GM18508 (cell line): ENCODE measurements around the gene SAA4.
"Not testable (repeated sequence)": the region's sequence is repeated elsewhere in the genome, so short reads cannot be mapped to it uniquely, and the experiment has no call there.

Experiments used
- ATAC-seq: cut with Tn5 transposase; IDR thresholded peaks from one replicate; pipeline ENCODE4 v1.9.1; 2021; ENCODE audit warnings: moderate number of reproducible peaks; ENCODE audit not compliant: insufficient read depth, unreplicated experiment

Gene SAA4

DNA sequence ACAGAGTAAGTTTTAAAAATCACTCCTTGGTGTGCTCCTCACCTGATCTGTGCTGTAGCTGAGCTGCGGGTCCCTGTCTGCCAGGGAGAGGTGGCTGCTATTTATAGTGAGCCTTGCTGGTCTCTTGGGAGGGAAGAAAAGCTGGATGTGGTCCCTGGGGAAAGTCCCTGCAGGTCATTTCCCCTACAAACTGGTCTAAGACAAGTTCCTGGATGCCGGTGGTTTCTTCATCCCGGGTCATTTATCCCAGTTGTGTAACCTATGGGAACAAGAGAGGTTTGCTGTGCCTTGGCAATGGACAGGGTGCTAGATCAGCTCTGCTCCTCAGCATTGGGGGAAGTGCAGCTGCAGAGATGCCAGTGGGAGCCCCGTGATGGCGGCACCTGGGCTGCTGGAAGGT, 12.0 kb upstream of the SAA4 start, which contains the start of gene SAA2:
Gene SAA2, minus strand, starts transcription at position 108 of the 400 bp plus-strand sequence. CDS start 657 bp downstream, outside the sequence.
- no peak for ATAC-seq

DNA sequence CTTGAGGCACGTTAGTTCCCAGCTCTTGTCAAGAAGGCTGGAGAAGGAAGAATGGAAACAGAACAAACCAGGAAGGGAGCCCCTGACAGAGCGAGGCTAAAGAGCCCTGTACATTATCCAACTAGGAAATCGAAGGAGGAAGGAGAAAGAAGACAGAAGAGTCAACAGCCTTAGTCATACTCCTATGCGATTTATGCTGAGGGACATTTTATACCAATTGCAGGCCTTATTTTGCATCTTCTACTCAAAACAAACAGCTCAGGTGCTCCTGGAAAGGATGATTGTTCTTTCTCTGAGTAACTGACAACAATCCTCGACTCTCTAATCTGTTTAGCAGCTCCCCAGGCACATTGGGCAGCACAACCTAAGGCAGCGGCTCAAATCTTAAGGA, 10.6 kb upstream of the SAA4 start:
- peak; percentile 6 for ATAC-seq

DNA sequence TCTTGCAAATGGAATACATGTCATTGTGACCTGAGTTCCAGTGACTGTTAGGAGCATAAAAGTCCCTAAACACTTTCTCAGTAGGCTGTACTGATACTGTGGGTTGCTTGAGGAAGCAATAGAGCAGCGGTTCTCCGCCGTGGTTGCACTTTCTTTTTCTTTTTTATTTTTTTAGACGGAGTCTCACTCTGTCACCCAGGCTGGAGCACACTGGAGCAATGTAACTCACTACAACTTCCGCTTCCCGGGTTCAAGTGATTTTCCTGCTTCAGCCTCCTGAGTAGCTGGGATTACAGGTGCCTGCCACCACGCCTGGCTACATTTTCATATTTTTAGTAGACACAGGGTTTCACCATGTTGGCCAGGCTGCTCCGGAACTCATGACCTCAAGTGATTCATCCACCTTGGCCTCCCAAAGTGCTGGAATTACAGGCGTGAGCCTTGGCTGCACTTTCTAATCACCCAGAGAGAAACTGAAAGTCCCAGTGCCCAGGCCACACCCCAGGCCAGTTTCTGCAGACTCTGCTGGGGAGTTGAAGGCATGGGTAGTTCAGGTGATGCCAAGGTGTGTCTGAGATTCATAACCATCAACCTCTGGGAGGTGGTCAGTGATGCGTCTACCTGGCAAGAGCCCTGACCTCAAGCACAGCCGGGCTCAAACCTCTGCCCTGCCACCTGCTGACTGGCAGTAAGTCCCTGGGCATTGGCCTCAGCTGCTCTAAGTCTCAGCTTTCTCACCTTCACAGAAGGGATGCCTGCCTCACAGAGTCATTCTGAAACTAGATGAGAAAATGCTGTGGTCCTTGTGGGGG, 10.0 kb upstream of the SAA4 start:
- peak; percentile 66 for ATAC-seq

- ATAC-seq, result no peak
Observed at GRCh38 chr11:18245396-18245795, 8.8 kb upstream of the SAA4 start.

GRCh38 chr11:18243783-18244362, 7.3 kb upstream of the SAA4 start:
- no peak for ATAC-seq

GRCh38 chr11:18239655-18240054, 3.1 kb upstream of the SAA4 start:
- ATAC-seq, result no peak

DNA sequence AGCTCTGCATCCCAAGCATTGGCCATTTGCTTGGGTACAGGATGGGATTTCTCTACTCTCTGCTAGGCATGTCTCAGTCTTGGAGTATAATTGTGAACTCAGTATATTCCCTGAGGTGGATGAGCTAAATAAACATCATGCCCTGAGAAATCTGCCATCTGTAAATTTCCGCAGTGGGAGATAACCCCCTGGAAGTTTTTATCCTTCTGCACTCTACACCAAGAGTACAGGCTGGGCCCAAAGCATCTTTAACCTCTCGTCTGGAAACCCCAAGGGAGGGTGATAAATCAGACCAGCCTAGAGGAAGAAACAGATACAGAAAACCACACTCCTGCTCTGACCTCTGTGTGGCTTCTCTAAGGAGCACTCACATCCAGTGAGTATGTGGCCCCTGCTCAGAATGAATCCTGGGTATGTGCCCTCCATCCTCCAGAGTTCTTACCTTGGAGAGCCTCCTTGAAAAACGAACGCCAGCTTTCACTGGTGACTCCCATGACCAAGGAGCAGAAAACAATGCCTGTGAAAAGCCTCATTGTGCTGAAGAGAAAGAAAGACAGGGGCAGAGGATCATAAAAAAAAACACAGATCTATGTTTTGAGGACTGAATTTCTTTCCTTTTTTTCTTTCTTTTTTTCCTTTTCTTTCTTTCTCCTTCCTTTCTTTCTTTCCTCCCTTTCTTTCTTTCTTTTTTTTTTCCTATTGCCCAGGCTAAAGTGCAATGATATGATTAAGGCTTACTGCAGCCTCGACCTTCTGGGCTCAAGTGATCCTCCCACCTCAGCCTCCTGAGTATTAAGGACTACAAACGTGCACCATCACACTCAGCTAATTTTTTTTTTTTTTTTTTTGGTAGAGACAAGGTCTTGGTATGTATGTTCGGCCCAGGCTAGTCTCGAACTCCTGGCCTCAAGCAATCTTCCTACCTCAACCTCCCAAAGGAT, 938 bp downstream of the SAA4 start:
- no peak for ATAC-seq

GRCh38 chr11:18233912-18234311, 2.7 kb downstream of the SAA4 start:
- no peak for ATAC-seq

- no peak for ATAC-seq
Observed at GRCh38 chr11:18230859-18231258, 5.7 kb downstream of the SAA4 start.

GRCh38 chr11:18229501-18229900, 7.1 kb downstream of the SAA4 start:
- ATAC-seq, result peak; percentile 84

GRCh38 chr11:18225913-18226312, 10.7 kb downstream of the SAA4 start:
- no peak for ATAC-seq

DNA sequence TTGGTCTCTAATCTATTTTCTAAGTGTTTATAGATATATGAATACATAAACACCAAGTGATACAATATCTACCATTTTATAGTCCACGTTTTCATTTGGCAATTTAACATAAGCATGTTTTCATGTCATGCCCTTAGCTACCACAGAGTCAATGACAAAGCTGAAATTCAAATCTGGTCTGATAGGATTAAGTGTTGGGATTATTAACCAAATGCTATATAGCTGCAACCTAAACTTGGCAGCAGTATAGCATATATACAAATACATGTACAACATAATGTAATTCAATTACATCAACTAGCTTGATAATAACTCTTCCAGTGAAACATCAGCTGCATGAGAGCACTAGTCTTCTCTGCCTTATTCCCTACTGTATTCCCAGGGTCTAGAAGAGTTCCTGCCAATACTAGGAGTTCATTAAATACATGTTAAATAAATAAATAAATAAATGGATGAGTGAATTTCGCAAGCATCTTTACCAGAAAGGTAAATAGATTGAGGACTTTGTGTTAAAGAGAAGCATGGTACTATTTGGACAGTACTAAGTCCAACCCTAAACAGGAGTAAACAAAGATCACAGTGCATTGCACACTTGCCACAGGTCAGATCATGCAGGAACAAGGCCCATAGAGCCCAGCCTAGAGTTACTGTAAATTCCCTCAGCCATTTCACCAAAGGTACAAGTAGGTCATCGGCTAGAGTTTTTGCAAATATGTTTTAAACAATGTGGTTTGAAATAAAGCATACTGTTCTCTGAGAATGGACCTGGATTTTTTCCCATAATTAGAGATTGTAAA, 12.8 kb downstream of the SAA4 start:
- no peak for ATAC-seq

DNA sequence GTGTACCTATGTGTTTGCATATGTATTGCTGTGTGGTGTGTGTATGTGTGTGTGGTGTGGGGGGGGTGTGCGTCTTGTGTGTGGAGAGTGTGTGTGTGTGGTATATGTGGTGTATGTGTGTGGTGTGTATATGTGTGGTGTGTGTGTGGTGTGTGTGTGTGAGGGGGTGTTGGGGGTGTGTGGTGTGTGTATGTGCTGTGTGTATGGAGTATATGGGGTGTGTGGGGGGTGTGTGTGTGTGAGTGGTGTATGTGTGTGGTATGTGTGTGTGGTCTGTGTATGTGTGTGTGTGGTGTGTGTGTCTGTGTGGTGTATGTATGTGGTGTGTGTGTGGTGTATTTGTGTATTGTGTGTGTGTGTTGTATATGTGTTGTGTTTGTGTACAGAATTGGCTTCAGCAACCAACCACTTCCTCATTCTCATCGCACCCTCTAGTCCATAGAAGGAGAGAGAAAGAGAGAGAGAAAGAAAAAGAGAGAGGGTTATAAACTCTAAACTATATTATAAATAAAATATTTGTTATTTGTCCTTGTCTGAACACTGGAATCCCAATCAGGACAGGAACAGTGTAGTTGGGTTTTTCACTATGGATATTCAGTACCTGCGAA, 13.7 kb downstream of the SAA4 start:
- no peak for ATAC-seq

GRCh38 chr11:18221274-18221876, 15.2 kb downstream of the SAA4 start:
- no peak for ATAC-seq

GRCh38 chr11:18209058-18209457, 27.5 kb downstream of the SAA4 start:
- no peak for ATAC-seq

DNA sequence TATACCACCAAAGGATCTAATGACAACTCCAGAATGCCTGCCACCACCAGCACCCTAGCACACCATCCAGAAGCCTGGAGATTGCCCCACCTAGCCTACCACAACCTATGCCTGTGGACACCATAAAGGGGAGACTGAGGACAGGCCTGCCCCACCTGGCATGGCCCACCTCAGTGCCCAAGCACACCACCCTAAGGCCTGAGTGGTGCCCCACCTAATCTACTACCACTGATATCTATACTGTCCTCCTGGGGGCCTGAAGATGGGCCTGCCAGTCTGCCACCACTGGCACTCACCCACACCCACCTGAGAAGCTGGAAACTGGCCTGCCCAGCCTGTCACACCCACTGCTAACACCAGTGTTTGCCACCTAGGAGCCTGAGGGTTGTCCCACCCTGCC, 31.8 kb downstream of the SAA4 start:
- ATAC-seq, result no peak

- no peak for ATAC-seq
Observed at GRCh38 chr11:18204220-18204619, 32.4 kb downstream of the SAA4 start.

DNA sequence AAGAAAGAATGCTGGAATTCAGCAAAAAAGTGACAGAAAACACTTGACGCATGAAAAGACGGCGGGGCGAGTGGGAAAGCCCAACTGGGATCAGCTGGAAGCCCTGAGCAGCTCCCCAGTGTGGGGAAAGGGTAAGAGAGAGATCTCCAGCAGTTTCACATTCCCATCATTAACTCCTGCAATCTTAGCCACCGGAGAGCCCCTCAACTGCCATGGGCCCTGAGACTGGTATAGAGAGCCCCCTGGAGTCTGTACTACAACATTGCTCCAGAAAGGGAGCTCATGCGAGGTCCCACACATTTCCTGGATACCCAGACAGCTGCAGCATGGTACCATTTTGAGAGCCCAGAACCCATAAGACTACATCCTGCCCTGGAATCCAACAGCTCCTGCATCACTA, 32.9 kb downstream of the SAA4 start:
- no peak for ATAC-seq

DNA sequence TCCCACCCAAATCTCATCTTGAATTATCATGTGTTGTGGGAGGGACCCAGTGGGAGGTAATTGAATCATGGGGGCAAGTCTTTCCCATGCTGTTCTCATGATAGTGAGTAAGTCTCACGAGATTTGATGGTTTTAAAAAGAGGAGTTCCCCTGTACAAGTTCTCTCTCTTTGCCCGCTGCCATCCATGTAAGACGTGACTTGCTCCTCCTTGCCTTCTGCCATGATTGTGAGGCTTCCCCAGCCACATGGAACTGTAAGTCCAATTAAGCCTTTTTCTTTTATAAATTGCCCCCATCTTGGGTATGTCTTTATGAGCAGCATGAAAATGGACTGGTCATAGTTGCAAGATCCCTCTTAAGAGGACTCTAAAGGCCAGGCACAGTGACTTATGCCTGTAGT, 38.9 kb downstream of the SAA4 start:
- not testable (repeated sequence) for ATAC-seq
